ENCODE results near the gene PARD6A.
A peak's percentile ranks its signal among the peaks of the same experiment; 100 is the strongest.

Gene PARD6A

DNA sequence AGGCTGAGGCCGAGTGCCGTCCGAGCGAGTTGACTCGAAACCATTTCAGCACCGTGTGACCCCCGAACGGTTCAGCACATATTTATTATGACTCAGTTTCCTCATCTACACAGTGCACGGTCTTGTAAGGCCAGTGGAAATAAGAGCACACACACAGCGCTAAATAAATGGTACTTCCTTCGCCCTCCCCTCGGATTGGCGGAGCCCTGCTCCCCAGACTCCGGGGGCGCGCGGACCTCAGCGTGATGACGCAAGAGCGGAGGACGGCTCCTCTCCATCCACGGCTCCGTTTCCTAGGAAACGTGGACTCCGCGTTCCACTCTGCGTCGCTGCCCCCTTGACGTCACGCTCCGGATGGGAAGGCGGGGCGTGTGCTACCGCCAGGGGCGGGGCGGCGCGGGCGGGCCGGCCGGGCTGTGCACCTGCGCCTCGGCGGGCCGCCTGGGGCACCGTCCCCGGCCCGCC is at the start of gene PARD6A:
Gene PARD6A (plus strand): TSS at position 397 of the 465 bp plus-strand sequence. CDS start 79 bp downstream, outside the sequence.
- DNase-seq: peak; percentile 86

DNA sequence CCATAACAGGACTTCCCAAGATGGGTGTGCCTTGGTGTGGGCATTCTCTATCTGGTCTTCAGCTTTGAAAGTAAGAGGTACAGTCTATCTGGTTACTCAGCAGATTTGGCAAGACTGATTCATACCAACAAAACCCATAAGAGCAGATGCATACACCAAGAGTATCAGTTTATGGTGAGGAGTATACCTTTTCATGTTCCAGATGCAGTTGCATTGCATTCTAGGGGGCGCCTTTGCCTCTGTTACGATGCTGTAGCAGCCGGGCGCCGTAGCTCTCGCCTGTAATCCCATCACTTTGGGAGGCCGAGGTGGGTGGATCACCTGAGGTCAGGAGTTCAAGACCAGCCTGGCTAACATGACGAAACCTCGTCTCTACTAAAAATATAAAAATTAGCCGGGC is 47.0 kb upstream of the PARD6A start:
- DNase-seq: no peak

- DNase-seq: no peak
These were observed 32.5 kb upstream of the PARD6A start for GRCh38 chr16:67628216-67628615.

- DNase-seq: no peak
These were observed 28.2 kb upstream of the PARD6A start for GRCh38 chr16:67632415-67633172.

DNA sequence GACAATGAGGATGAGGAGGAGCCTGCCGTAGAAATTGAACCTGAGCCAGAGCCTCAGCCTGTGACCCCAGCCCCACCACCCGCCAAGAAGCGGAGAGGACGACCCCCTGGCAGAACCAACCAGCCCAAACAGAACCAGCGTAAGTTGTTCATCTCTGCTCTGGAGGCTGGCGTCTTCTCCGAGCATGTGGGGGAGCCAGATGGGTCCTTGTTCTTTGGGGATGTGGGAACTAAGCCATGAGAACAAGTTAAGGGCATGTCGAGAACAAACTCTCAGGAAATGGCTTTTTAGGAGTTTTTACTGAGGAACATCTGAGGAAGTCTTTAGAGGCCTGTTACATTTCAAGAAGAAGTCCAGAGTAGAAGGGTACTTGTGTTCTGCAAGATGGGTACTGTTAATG is 24.0 kb upstream of the PARD6A start:
- DNase-seq: no peak

DNA sequence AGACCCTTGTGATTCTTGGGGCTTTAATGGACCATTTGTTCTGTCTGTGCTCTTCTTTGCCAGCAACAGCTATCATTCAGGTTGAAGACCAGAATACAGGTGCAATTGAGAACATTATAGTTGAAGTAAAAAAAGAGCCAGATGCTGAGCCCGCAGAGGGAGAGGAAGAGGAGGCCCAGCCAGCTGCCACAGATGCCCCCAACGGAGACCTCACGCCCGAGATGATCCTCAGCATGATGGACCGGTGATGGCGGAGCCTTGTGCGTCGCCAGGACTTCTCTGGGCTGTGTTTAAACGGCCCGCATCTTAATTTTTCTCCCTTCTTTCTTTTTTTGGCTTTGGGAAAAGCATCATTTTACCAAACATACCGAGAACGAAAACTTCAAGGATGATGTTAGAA is 23.1 kb upstream of the PARD6A start:
- no peak for DNase-seq

GRCh38 chr16:67641779-67642708 is 18.7 kb upstream of the PARD6A start:
- no peak for DNase-seq

GRCh38 chr16:67644038-67644437 is 16.7 kb upstream of the PARD6A start:
- no peak for DNase-seq

GRCh38 chr16:67645397-67646121 is 15.2 kb upstream of the PARD6A start:
- no peak for DNase-seq

DNA sequence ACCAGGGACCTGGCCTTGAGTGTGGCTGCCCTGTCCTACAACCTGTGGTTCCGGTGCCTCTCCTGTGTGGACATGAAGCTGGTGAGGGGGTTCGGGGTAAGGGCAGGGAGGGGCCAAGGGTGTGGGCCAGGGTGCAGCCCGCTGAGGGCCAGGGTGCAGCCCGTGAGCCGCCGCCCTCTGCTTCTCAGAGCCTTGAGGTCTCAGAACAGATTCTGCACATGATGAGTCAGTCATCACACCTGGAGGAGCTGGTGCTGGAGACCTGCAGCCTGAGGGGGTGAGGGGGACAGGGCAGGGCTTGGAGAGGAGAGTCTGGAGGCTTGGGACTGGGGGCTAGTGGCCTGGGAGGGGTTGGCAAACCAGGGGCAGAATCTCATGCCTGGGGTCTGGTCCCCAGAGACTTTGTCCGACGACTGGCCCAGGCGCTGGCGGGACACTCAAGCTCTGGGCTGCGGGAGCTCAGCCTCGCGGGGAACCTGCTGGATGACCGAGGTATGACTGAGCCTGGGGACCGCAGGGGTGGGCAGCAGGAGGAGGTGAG is 13.6 kb upstream of the PARD6A start:
- no peak for DNase-seq

DNA sequence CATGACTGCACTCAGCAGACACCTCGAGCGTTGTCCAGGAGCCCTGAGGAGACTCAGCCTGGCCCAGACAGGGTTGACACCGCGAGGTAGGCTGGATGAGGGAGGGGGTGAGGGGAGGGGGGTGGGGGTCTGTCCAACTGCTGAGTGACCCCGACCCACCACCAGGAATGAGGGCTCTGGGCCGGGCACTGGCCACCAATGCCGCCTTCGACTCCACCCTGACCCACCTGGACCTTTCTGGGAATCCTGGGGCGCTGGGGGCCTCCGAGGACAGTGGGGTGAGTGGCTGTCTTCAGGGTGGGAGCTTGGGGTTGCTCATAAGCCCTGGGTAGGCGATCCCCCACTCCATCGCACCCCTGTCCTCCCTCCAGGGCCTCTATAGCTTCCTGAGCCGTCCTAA is 13.1 kb upstream of the PARD6A start:
- DNase-seq: no peak

GRCh38 chr16:67648088-67648763 is 12.5 kb upstream of the PARD6A start:
- DNase-seq: no peak

DNA sequence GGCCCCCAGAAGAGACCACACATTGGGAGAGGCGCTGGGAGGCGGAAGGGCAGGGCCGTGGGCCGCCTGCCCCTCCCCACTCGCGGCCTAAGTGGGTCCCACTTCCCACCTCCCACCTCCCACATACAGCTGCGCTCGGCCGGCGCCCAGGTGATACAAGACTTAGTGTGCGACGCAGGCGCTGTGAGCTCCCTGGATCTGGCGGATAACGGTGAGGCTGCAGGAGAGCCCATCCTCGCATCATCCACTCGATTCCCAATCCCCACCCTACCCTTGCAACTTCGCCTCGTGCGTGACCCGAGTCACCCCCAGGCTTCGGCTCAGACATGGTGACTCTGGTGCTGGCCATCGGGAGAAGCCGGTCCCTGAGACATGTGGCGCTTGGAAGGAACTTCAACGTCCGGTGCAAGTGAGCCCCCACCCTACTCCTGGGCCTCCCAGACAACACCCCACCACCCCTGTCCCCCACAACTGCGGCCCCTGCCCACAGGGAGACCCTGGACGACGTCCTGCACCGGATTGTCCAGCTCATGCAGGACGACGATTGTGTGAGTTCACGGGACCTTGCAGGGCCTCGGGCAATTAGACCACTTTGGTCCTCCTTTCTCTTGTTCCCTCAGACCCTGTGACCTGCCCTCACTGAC is 11.9 kb upstream of the PARD6A start:
- no peak for DNase-seq

DNA sequence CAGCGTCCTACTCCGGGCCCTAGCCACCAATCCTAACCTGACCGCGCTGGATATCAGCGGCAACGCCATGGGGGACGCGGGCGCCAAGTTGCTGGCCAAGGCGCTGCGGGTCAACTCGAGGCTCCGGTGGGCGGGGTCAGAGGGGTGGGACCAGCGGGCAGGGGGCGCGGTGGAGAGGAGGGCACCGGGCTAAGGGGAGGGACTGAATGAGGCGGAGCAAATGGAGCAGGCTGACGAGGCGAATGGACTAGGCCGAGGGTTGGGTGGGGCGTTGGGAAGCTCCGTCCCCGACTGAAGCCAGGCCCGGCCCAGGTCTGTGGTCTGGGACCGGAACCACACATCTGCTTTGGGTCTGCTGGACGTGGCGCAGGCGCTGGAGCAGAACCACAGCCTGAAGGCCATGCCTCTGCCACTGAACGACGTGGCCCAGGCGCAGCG is 11.2 kb upstream of the PARD6A start:
- DNase-seq: no peak

DNA sequence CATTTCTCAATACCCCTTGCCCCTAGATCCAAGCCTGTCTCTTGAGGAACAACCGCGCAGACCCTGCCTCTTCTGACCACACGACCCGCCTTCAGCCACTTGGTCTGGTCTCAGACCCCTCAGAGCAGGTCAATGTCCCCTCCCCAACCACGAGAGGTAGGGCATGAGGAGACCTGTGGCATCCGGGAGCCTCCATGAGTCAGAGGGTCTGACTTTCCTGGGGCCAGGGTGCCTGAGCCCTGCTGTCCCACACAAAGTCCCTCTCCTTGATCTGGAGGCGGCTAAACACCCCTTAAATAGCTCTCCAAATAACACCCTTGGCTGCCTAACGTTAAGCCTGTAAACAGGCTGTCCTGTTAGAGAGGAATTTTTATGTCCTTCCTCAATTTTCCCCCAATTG is 10.7 kb upstream of the PARD6A start:
- DNase-seq: no peak

GRCh38 chr16:67651039-67651438 is 9.7 kb upstream of the PARD6A start:
- no peak for DNase-seq

- DNase-seq: no peak
These were observed 8.9 kb upstream of the PARD6A start for GRCh38 chr16:67651847-67652246.

DNA sequence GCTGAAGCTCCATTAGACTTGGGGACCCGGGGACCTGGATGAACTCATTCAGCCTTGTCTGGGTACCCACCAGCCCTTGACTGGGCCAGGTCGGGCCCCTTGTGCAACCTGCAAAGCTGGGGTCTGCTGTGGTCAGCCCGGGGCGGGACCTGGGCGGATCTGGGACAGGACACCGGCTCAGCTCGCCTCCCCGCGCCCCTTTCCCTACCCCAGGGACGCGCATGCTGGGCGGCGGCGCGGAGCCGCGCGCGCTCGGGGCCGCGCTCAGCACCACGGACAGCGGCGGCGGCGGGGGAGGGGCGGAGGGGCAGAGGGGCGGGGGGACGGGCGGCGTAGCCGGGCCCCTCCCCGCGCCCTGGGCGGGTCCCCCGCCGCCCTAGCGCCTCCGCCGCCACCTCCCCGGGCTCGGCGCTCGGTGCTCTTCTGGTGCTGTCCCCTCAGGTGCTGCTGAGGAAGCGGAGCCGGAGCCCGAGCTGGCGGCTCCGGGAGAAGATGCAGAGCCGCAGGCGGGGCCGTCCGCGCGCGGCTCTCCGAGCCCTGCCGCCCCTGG is 8.1 kb upstream of the PARD6A start:
- no peak for DNase-seq

GRCh38 chr16:67653128-67653788 is 7.5 kb upstream of the PARD6A start:
- no peak for DNase-seq

GRCh38 chr16:67653789-67654402 is 6.9 kb upstream of the PARD6A start:
- no peak for DNase-seq

All from SHP77 treated with DMSO at 0.1 percent for 48 hours (cell line).